HEK293T (cell line): ENCODE data around the gene SEL1L.
"Not testable (repeated sequence)": the region's sequence is repeated elsewhere in the genome, so short reads cannot be mapped to it uniquely, and the experiment has no call there.

ENCODE experiments used
- ELF4 ChIP-seq: fragments of 450-650 bp; IDR thresholded peaks from 2 replicates; pipeline ENCODE4 v1.6.1; 2017; ENCODE audit warnings: antibody characterized with exemption
- FOXA1 ChIP-seq: fragments of 450-650 bp; IDR thresholded peaks from 2 replicates; pipeline ENCODE4 v1.6.1; 2016; ENCODE audit warnings: mild to moderate bottlenecking
- FOXM1 ChIP-seq: fragments of 450-650 bp; IDR thresholded peaks from 2 replicates; pipeline ENCODE4 v1.6.1; 2017; ENCODE audit warnings: mild to moderate bottlenecking, borderline replicate concordance
- SUZ12 ChIP-seq: fragments of 450-650 bp; IDR thresholded peaks from 2 replicates; pipeline ENCODE4 v1.6.1; 2016; ENCODE audit warnings: mild to moderate bottlenecking
- ZNF384 ChIP-seq: fragments of 450-650 bp; IDR thresholded peaks from 2 replicates; pipeline ENCODE4 v1.6.1; 2016

- TF ChIP-seq FOXA1, ZNF384, FOXM1, SUZ12, ELF4: not testable (repeated sequence)
These were observed 20.8 kb downstream of the SEL1L start for GRCh38 chr14:81512826-81513225.
